VCaP (cell line): Measurements from ENCODE around the gene RELB.
A peak's percentile ranks its signal among the peaks of the same experiment; 100 is the strongest.

Experiments
- H3K27ac ChIP-seq: fragments of 450-650 bp; 2 replicates; pipeline ENCODE4 v1.5.1; 2017
- CTCF ChIP-seq: fragments of 450-650 bp; conservative IDR thresholded peaks from 2 replicates; pipeline ENCODE4 v1.5.1; 2017; ENCODE audit warnings: mild to moderate bottlenecking, moderate library complexity

The RELB gene

GRCh38 chr19:44988273-44988672 lies 13.0 kb upstream of the RELB start:
- no peak overlapping the region for H3K27ac ChIP-seq
- TF ChIP-seq CTCF, result no peak

GRCh38 chr19:44988896-44989556 lies 12.2 kb upstream of the RELB start:
- no peak overlapping the region for H3K27ac ChIP-seq
- peak; percentile 81 for TF ChIP-seq CTCF

- no peak for TF ChIP-seq CTCF
- H3K27ac ChIP-seq, result no peak overlapping the region
Measured at GRCh38 chr19:44990459-44990858, 10.8 kb upstream of the RELB start.

- H3K27ac ChIP-seq, result no peak overlapping the region
- TF ChIP-seq CTCF, result no peak
Measured at GRCh38 chr19:44990966-44991365, 10.3 kb upstream of the RELB start.

GRCh38 chr19:44992336-44993163 lies 8.7 kb upstream of the RELB start:
- no peak overlapping the region for H3K27ac ChIP-seq
- no peak for TF ChIP-seq CTCF

- TF ChIP-seq CTCF, result no peak
- no peak overlapping the region for H3K27ac ChIP-seq
Measured at GRCh38 chr19:44993526-44993925, 7.7 kb upstream of the RELB start.

- TF ChIP-seq CTCF, result no peak
- no peak overlapping the region for H3K27ac ChIP-seq
Measured at GRCh38 chr19:44993926-44994537, 7.2 kb upstream of the RELB start.
